Spleen (tissue), 11 donors: ENCODE results near the gene TJP2. TPM values are rescaled to one million over a fixed set of nuclear protein-coding genes. Genes with fewer than 3 reads are reported as not detected.

Source experiments
- DNase-seq: peaks from one replicate; pipeline ENCODE4 v3.0.0-alpha.2; 2020
- H3K27ac ChIP-seq, 8 donors: fragments of 200-600 bp; sonication (generic) in 7 of 8; 1 replicate in 4 of 8; 2 replicates in 4 of 8; pipeline versions ENCODE4 v1.5.0 to v1.8.0; 2016 to 2021; ENCODE audit warnings: inconsistent platforms in 4 of 8, mild to moderate bottlenecking in 4 of 8, moderate library complexity in 1 of 8
- H3K27me3 ChIP-seq, 7 donors: fragments of 200-600 bp; sonication (generic) in 6 of 7; replicated peaks in 1 of 7; 1 replicate in 4 of 7; 2 replicates in 3 of 7; pipeline versions ENCODE4 v1.5.0 to v1.8.0; 2016 to 2021; ENCODE audit warnings: inconsistent platforms in 3 of 7, mild to moderate bottlenecking in 1 of 7
- H3K36me3 ChIP-seq, 6 donors: fragments of 200-600 bp; sonication (generic) in 5 of 6; 1 replicate in 4 of 6; 2 replicates in 2 of 6; pipeline versions ENCODE4 v1.5.0 to v1.8.0; 2016 to 2021; ENCODE audit warnings: inconsistent platforms in 2 of 6
- H3K4me1 ChIP-seq, 6 donors: fragments of 200-600 bp; sonication (generic) in 5 of 6; 1 replicate in 3 of 6; 2 replicates in 3 of 6; pipeline versions ENCODE4 v1.5.0 to v1.8.0; 2016 to 2021; ENCODE audit warnings: inconsistent platforms in 3 of 6
- H3K4me3 ChIP-seq, 8 donors: fragments of 200-600 bp; sonication (generic) in 7 of 8; 1 replicate in 4 of 8; 2 replicates in 4 of 8; pipeline versions ENCODE4 v1.5.0 to v1.8.0; 2016 to 2021; ENCODE audit warnings: inconsistent platforms in 4 of 8, mild to moderate bottlenecking in 4 of 8, moderate library complexity in 2 of 8
- H3K9me3 ChIP-seq, 8 donors: fragments of 200-600 bp; sonication (generic) in 7 of 8; 1 replicate in 4 of 8; 2 replicates in 4 of 8; pipeline versions ENCODE4 v1.5.0 to v1.8.0; 2016 to 2021; ENCODE audit warnings: inconsistent platforms in 4 of 8
- POLR2A ChIP-seq, 3 donors: fragments of 450-650 bp; IDR thresholded peaks; one replicate each; pipeline ENCODE4 v1.5.1; 2017; ENCODE audit warnings: antibody characterized with exemption in 3 of 3, mild to moderate bottlenecking in 1 of 3
- POLR2AphosphoS5 ChIP-seq, 3 donors: sonication (generic); formaldehyde crosslinking; IDR thresholded peaks; one replicate each; pipeline ENCODE4 v1.5.1; 2017; ENCODE audit warnings: antibody characterized with exemption in 3 of 3
- WGBS, 5 donors: extraction: QIAGEN DNeasy Blood & Tissue Kit in 3 of 5; methylation state at CpG; one replicate each; pipeline versions ENCODE4 v1.1.5 to v1.1.7; 2013 to 2018; 5-methylcytosine and 5-hydroxymethylcytosine counted together
- intact Hi-C: fragments of 100-400 bp; cut with DNase I; formaldehyde crosslinking; loops from one replicate; pipeline ENCODE4 v1.15.0; 2023; ENCODE audit warnings: low total_unique reads
- polyA plus RNA-seq, 3 donors: library from polyadenylated mRNA; stranded (reverse); fragments of 200-250 nt; gene quantifications; one replicate each; pipeline ENCODE4 v1.2.1, GENCODE V29; 2013
- total RNA-seq, 7 donors: library from RNA; depleted of rRNA in 3 of 7; stranded (reverse); fragments of >200 nt in 3 of 7; fragmentation: NEBNext Ultra II Directional in 4 of 7; extraction: Animal tissue kit (Norgen Biotek cat#: 25700) in 4 of 7; gene quantifications; one replicate each; pipeline versions ENCODE4 v1.1.0 to v1.2.1, GENCODE V29; 2016 to 2021
- TF ChIP-seq, protein P1 (sequence below), 11 experiments: fragments of 200-600 bp in 7 of 11; fragments of 450-650 bp in 4 of 11; sonication (generic) in 4 of 11; IDR thresholded peaks in 8 of 11; conservative IDR thresholded peaks in 3 of 11; 1 replicate in 7 of 11; 2 replicates in 4 of 11; pipeline versions ENCODE4 v1.4.0 to v1.8.0; 2016 to 2021; ENCODE audit warnings: antibody characterized with exemption in 11 of 11, inconsistent platforms in 4 of 11, mild to moderate bottlenecking in 1 of 11
- donor health status: healthy with polysubstance abuse.
- donor health status: DM: no; HTN: no; CAD: no; lungs with moderate emphysema.
- donor health status: DM: no; HTN: no; CAD: no.
- donor health status: Bipolar disorder and iron deficiency.
- donor health status: healthy.
- donor health status: DM: no; HTN: no; CAD: no.
- donor health status: DM: yes; HTN: yes; CAD: no.

Gene TJP2
- total and polyA plus RNA-seq, 10 donors, result 2.9 to 20.5 (median 15.2) TPM

DNA sequence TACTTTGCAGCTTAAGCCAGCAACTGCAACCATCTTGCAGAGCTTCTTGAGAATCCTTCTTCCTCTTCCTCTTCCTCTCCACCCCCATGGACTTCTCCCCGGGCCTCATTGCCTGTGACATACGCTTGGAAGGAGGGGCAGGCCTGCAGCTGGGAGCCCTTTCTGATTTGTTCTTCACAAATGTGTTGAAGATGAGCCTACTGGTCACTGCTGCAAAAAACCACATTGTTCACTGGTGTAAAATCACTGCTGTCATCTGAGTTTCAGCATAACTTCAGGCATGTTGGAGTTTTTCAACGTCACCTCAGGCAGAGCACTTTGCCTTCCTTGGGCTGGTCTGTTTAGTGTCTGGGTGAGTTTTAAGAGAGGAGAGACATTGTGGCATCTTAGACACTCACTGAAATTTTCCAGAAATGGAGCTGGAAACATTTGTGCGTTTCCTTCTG is 7.9 kb downstream of the TJP2 start:
- no peak for TF ChIP-seq POLR2A (IDR thresholded peaks at IDR 0.05)
- TF ChIP-seq, protein P1, sequence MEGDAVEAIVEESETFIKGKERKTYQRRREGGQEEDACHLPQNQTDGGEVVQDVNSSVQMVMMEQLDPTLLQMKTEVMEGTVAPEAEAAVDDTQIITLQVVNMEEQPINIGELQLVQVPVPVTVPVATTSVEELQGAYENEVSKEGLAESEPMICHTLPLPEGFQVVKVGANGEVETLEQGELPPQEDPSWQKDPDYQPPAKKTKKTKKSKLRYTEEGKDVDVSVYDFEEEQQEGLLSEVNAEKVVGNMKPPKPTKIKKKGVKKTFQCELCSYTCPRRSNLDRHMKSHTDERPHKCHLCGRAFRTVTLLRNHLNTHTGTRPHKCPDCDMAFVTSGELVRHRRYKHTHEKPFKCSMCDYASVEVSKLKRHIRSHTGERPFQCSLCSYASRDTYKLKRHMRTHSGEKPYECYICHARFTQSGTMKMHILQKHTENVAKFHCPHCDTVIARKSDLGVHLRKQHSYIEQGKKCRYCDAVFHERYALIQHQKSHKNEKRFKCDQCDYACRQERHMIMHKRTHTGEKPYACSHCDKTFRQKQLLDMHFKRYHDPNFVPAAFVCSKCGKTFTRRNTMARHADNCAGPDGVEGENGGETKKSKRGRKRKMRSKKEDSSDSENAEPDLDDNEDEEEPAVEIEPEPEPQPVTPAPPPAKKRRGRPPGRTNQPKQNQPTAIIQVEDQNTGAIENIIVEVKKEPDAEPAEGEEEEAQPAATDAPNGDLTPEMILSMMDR (IDR thresholded peaks at IDR 0.05 in 8 of 11, conservative IDR thresholded peaks at IDR 0.05 in 3 of 11), result no peak
- no peak for TF ChIP-seq POLR2AphosphoS5 (IDR thresholded peaks at IDR 0.05)
- intact Hi-C loops, result no loop called here
- Histone ChIP-seq H3K4me3 (no peak overlapping the region), H3K36me3 (no peaks in the 10 kb centered on the region), H3K27me3 (no peaks in the 10 kb centered on the region), H3K4me1 (peaks cover 0 to 21% (median 5%) of the 10 kb centered on the region in 6 donors), H3K27ac (peak overlapping the region in 2 of 8 donors; percentile 20 to 55), H3K9me3 (no peaks in the 10 kb centered on the region)
- DNase-seq, result no peak
- WGBS, 5 donors, result 42 to 59% (median 47%) methylated on average over 4 of the region's 4 CpGs

DNA sequence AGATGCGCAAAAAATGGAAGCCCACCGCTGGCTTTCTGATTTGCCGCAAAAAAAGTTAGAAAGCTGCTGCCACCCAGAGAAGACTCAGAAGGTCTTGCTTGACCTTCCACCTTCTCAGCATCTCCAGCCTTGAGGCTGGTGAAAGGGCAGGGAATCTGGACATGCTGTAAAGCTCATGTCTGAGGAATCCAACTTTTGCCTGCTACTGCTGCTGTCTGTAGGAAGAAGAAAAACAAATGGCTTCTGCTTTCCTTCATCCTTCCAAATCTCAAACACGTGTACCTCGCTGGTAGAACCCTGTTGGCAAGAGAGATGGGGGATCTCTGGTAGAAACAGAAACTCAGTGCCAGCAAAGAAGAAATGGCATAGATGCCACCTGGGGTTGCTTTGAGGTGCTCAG is 10.2 kb downstream of the TJP2 start:
- DNase-seq, result no peak
- no peak for TF ChIP-seq POLR2AphosphoS5 (IDR thresholded peaks at IDR 0.05)
- TF ChIP-seq, protein P1 (IDR thresholded peaks at IDR 0.05 in 8 of 11, conservative IDR thresholded peaks at IDR 0.05 in 3 of 11), result no peak
- TF ChIP-seq POLR2A (IDR thresholded peaks at IDR 0.05), result no peak
- H3K27ac ChIP-seq, result no peak overlapping the region
- H3K9me3 ChIP-seq, result no peaks in the 10 kb centered on the region
- peaks cover 0 to 21% (median 5%) of the 10 kb centered on the region in 6 donors for H3K4me1 ChIP-seq
- 91 to 97% (median 95%) methylated on average over 5 of the region's 5 CpGs for WGBS, 5 donors
- intact Hi-C loops, result no loop called here
- H3K27me3 ChIP-seq, result no peaks in the 10 kb centered on the region
- no peak overlapping the region for H3K4me3 ChIP-seq
- no peaks in the 10 kb centered on the region for H3K36me3 ChIP-seq

DNA sequence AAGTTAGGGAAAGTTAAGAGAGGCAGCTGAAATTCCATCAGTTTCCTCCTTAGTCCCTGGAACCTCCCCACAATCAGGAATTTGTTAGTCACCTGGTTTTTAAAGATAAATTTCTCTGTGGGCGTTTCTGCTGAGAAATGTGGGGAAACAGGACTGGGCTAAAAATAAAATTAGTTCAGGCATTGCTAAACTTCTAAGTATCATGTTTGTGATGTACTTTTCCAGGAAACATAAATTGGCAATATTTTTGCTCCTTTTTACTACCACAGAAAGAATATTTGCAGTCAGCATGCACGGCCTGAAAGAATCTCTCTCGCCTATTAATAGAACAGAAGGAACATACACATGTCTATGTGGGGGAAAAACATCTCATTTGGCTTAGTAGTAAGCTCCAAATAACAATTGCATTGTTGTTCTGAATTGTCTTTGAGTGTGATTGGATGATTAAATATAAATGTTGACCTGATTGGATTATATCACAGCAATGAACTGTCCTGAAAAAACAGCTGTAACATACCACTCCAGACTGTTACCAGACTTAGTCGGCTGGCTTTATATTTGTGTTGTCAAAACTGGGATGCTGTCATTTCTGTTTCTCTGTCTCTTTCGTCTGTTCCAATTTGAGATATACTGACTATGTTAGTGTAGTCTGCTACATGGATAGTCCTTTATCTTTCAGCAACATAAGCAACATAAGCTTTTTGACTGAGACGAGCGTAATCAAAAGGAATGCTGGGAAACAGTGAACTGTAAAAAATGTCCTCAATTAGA is 12.9 kb downstream of the TJP2 start:
- Histone ChIP-seq H3K27ac (no peak overlapping the region), H3K4me1 (peaks cover 0 to 2% (median 0%) of the 10 kb centered on the region in 6 donors), H3K4me3 (no peak overlapping the region), H3K27me3 (no peaks in the 10 kb centered on the region), H3K36me3 (no peaks in the 10 kb centered on the region), H3K9me3 (no peaks in the 10 kb centered on the region)
- no peak for TF ChIP-seq POLR2AphosphoS5 (IDR thresholded peaks at IDR 0.05)
- no peak for TF ChIP-seq POLR2A (IDR thresholded peaks at IDR 0.05)
- TF ChIP-seq, protein P1 (IDR thresholded peaks at IDR 0.05 in 8 of 11, conservative IDR thresholded peaks at IDR 0.05 in 3 of 11), result no peak
- intact Hi-C loops, result no loop called here
- DNase-seq, result no peak
- 64 to 84% (median 75%) methylated on average over 7 of the region's 7 CpGs for WGBS, 5 donors

DNA sequence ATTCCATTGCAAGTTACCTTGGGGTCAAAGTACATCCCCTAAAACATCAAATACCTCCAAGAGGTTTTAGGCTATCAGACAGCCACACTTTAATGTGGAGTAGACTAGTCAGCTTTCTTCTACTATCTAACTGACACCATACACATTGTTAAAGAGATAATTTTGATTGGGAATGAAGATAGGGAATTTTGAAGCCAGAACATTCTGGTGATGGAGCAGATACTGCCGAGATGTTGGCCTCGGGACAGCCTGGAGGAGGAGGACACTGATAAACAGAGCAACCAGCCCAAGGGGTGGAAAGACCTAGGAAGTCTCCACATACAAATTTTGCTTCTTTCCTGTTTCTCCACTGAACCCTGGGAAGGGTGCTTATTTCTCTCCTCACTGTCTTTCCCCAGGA is 14.9 kb downstream of the TJP2 start:
- Histone ChIP-seq H3K27ac (no peak overlapping the region), H3K9me3 (no peaks in the 10 kb centered on the region), H3K36me3 (no peaks in the 10 kb centered on the region), H3K4me1 (peaks cover 0 to 9% (median 2%) of the 10 kb centered on the region in 6 donors), H3K4me3 (no peak overlapping the region), H3K27me3 (no peaks in the 10 kb centered on the region)
- intact Hi-C loops, result no loop called here
- no peak for DNase-seq
- WGBS, 5 donors, result 93 to 98% (median 98%) methylated on average over 2 of the region's 2 CpGs
- TF ChIP-seq, protein P1 (IDR thresholded peaks at IDR 0.05 in 8 of 11, conservative IDR thresholded peaks at IDR 0.05 in 3 of 11), result no peak
- no peak for TF ChIP-seq POLR2A (IDR thresholded peaks at IDR 0.05)
- no peak for TF ChIP-seq POLR2AphosphoS5 (IDR thresholded peaks at IDR 0.05)
